Stimulated activated CD4-positive, alpha-beta T cell treated with anti-CD3 and anti-CD28 coated beads, Interleukin-2, amount 100 ng/mL, for 24 hours (primary cell): ENCODE measurements around the gene STK32B.
"Not testable (repeated sequence)": the region's sequence is repeated elsewhere in the genome, so short reads cannot be mapped to it uniquely, and the experiment has no call there.

ENCODE experiments used
- DNase-seq, 2 donors: peaks; one replicate each; pipeline ENCODE4 v3.0.0-alpha.2; 2020

Gene STK32B

DNA sequence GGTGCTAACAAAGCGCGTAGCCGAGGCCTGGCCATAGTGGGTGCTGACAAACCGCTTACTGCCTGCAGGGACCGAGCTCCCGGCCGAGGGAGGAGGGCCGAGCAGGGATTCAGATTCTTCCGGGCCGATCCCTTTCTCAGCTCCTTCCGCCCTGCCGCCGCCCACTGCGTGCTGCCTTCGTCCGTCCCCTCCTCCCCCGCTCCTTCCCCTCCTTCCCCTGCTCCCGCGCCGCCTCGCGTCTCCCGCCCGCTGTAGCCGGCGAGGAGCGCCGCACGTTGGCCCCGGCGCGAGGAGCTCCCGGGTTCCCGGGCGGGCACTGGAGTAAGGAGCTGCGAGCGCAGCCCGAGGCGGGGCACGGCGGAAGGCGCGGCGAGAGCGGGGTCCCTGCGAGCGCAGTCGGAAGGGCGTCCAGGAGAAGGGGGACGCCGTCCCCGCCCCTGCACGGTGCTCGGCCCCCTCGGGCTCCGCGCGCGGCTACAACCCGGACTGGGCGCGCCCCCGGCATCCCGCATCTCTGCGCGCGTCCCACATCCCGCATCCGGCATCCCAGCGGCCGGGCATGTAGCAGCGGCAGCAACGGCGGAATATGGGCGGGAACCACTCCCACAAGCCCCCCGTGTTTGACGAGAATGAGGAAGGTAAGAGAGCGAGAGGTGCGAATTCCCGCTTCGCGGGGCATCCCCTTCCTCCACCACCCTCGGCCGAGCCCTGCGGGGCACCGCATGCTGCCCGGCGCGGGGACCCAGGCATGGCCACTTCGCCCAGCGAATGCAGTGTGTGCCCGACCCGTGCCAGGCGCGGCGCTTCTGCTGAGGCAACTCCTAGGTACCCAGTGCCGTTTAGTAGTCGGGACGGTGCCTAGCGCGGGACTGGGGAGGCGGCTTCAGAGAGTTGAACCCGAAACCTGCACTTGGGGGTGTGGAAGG, at the start of gene STK32B:
Gene STK32B, plus strand, starts transcription at position 203 of the 926 bp plus-strand sequence.
- DNase-seq: peak in 1 of 2 donors; percentile 28

DNA sequence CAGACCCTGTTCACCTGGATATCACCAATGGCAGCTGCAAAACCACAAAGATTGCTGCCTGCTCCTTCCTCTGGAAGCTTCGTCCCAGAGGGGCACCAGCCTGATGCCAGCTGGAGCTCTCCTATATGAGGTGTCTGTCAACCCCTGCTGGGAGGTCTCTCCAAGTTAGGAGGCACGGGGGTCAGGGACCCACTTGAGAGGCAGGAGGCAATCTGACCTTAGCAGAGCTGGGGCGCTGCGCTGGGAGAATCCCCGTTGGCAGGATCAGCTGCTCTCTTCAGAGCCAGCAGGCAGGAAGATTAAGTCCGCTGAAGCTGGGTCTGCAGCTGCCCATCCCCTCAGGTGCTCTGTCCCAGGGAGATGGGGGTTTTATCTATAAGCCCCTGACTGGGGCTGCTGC, 49.6 kb upstream of the STK32B start:
- not testable (repeated sequence) for DNase-seq

DNA sequence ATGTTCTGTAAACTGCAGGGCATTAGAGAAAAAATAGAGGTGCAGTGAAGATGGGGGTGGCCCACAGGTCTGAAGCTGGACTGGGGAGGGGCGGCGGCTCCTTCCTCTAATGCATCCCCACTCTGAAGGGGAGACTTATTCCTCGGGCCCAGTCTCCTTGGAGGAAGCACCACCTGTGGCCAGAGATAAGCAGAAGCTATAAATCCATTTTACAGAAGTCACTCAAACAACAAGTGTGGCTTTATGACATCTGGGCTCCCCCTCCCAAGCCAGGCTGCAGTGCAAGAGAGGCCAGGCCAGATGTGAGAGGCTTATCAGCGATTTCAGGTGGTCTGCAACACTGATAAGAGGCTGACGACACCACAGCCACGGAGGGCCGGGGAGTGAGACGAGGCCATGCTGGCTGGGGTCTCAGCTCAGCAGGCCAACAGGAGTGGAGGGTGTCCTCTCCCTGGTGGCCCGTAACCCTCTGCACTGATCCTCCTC, 47.9 kb upstream of the STK32B start:
- no peak for DNase-seq

DNA sequence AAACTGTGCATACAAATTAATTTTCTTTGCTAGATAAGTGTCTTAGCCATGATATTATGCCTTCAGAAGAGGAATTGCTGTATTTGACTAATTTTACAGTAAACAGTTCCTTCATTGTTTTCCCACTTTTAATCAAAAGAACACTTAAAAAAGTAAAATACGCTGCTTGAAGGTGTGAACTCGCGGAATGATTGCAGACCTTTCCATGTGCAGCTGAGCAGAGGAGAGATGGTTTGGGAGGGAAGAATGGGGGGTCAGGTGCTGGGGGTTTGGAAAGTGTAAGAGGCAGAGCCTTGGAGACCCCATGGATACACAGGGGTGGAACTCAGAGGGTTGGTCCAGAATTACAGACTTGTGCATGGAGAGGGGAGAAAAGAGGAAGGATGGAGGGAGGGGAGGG, 47.4 kb upstream of the STK32B start:
- DNase-seq: no peak

DNA sequence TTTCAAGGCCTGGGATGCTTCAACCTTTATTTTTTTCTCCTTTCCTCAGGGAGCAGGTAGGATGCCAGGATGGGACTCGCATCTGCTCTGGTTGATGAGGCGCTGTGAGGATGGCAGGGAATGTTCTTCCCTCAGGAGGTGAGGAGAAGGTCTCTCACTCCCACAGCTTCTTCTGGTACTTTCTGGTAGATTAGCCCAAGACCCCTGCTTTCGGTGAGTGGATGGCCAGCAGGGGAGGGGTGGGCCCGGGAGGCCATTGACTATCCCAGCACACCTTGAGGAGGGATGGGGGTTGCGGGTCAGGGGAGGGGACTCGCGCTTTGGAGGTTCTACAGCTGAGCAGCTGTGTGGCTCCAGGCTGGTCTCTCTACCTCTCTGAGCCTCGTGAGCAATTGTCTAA, 46.8 kb upstream of the STK32B start:
- no peak for DNase-seq

- DNase-seq: not testable (repeated sequence)
Observed at GRCh38 chr4:5006932-5007331, 44.3 kb upstream of the STK32B start.

GRCh38 chr4:5009796-5010195, 41.5 kb upstream of the STK32B start:
- no peak for DNase-seq

- DNase-seq: no peak
Observed at GRCh38 chr4:5010984-5011383, 40.3 kb upstream of the STK32B start.

- DNase-seq: no peak
Observed at GRCh38 chr4:5012244-5012898, 38.9 kb upstream of the STK32B start.

GRCh38 chr4:5012958-5013357, 38.3 kb upstream of the STK32B start:
- DNase-seq: no peak

DNA sequence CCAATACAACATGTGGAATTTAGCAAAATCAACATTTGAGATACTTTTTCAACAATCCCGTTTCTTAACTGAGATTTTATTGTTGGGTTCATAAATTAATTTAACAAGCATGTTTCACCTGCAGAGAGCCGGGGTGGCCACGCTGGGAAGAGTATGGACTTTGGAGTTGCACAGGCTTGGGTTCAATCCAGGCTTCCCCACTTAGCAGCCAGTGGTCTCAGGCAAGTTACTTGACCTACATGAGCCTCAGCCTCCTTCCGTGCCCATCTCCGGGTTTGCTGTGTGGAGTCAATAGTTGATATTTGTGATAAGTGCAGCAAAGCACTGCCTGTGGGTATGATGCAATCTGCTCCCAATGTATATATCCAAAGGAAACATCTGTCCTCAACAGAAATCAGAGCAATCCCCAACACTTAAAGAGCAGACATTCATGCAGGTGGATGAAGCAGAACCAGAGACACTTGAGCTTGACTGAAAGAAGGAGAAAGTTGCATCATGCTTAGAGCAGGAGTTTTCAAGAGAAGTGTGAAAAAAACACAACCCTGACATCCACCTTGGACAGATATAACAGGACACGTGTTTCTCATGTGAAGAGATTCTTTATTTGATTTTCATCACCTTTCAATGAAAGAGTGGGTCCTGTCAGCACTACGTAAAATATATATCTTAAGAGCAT, 37.1 kb upstream of the STK32B start:
- no peak for DNase-seq

- DNase-seq: no peak
Observed at GRCh38 chr4:5018096-5018495, 33.2 kb upstream of the STK32B start.

DNA sequence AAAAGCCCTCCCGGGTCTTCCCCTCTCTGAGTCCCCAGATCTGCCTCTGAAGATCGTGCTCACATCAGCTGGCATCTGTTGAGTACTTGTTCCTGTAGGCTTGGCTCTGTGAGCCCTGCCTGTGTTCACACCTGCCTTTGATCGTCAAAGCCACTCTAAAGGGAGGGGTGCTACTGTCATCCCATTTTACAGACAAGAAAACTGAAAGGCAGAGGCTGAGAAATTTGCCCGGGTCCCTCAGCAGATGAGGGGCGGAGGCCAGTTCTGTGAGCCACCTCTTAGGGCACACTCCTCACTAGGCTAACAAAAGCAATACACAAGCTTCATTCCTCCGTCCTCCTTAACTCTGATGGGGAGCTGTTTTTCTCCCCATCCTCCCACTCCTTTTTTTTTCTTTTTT, 32.7 kb upstream of the STK32B start:
- no peak for DNase-seq

GRCh38 chr4:5019274-5019673, 32.0 kb upstream of the STK32B start, which contains the start of gene CYTL1:
Gene CYTL1 (minus strand): TSS chr4:5019458. CDS start chr4:5019445, 13 bp downstream.
- DNase-seq: no peak

DNA sequence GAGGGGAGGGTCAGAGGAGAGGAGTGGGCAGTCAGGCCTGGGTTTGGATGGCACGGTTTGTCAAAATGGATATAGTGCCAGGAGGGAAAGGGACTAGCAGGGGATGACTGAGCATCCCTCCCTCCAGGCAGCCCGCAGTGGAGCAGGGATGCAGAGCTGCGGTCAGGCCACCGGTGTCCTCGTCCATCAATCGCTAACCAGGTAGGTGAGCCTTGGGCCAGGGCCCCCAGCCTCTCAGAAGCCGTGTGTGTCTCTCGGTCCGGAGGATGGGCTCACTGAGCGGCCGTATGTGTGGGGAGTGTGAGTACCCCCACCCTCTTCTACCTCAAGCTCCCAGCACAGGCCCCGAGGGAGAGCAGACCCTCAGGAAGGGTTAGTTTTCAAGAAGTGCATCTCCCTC, 31.5 kb upstream of the STK32B start:
- no peak for DNase-seq

DNA sequence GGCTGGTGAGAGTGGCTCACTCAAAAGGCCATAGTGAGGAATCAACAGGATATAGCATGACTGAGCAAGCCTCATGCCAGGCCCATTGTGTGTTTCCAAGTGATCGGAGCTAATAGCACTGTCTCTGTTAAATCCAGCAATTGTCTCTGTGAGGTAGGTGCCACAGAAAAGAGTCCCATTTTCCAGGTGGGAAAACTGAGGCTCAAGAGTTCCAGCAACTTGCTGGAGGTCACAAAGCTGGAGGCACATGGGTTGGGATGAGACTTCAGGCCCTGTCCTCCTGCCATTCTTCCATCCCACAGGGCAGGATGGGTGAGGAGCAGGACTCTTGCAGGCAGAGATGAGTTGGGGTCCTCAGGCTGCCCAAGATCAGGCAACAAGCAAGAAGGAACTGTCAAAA, 30.9 kb upstream of the STK32B start:
- DNase-seq: no peak

DNA sequence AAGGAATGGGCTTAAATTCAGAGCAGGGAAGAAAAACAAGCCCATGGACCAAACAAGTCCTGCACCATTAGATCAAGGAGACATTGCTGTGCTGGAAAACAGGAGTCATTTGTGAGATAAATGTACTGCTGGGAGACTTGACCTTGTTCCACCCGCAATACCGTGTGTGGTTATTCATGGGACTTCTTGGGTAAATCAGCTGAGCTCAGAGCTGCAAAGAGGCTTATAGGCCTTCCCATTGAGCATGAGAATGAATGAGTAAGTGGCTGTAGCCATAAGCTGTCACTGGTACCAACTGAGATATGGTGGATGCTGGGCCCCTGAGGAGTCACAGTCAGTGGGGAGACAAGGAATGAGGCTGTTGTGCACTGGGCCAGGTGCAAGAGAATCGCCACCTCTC, 29.7 kb upstream of the STK32B start:
- DNase-seq: no peak

- no peak for DNase-seq
Observed at GRCh38 chr4:5024673-5025072, 26.6 kb upstream of the STK32B start.

DNA sequence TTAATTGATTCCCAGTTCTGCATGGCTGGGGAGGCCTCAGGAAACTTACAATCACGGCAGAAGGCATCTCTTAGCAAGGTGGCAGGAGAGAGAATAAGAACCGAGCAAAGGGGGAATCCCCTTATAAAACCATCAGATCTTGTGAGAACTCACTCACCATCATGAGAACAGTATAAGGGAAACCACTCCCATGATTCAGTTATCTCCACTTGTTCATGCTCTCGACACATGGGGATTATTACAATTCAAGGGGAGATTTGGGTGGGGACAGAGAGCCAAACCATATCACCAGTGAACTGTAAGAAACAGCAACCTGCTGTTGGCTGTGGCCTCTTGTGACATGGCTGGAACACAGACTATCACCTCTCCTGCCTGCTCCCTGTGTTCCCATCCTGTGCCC, 24.9 kb upstream of the STK32B start:
- DNase-seq: no peak

GRCh38 chr4:5027346-5027745, 23.9 kb upstream of the STK32B start:
- DNase-seq: no peak

DNA sequence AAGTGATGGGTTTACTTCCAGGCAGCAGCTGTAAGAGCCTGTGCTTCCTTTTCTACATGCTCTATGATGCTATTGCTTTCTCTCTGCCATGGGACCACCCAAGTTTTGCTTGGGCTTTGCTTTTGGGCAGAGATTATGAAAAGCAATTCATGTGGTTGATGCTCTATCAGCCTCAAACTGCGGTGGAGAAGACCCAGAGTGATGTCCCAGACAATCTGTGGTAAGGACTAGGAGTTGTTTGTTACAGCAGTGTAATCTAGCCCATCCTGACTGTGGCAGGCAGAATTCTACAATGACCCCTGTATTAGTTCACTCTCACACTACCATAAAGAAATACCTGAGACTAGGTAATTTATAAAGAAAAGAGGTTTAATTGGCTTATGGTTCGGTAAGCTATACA, 22.8 kb upstream of the STK32B start:
- DNase-seq: no peak

- no peak for DNase-seq
Observed at GRCh38 chr4:5029447-5029846, 21.8 kb upstream of the STK32B start.

DNA sequence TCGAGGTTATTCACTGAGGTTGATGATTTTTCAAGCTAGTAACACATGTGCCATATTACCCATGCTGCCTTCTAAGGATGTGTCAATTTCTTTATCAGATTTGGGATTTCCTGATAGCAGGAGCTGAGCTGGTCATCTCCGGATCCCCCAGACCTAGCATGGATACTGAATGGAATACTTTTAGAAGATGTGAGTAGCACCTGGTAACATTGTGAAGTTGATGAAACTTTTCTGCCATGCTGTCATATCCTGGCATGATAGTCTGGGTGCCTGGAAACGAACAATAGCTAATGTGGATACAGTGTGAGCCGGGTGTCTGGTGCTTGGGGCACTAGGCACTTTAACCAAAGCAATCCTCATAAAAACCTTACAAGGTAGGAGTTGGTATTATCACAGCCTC, 21.1 kb upstream of the STK32B start:
- DNase-seq: no peak

GRCh38 chr4:5030927-5031326, 20.4 kb upstream of the STK32B start:
- DNase-seq: no peak
